MCF 10A (cell line): ENCODE data around the gene ISG15. TPM values are rescaled to one million over a fixed set of nuclear protein-coding genes. Genes with fewer than 3 reads are reported as not detected.

Source experiments
- BruUV-seq: library from RNA; stranded (reverse); fragments of 400-500 nt; replicated peaks from 2 replicates; lab custom pipeline; 2021; lab: Mats Ljungman, UMichigan
- CTCF ChIA-PET: fragments of 300-600 bp; sonication (Branson Sonifier 250); formaldehyde crosslinking; extraction: SDS; loops from one replicate; lab custom pipeline; 2021; ENCODE audit warnings: antibody characterized with exemption, inconsistent platforms; lab: Yijun Ruan, JAX
- POLR2A ChIA-PET: fragments of 300-600, 350-650 bp; sonication (Branson Sonifier 250); formaldehyde crosslinking; extraction: SDS; loops from one replicate; lab custom pipeline; 2020; ENCODE audit warnings: antibody characterized with exemption, inconsistent platforms; lab: Yijun Ruan, JAX
- DNase-seq: peaks from one replicate; pipeline ENCODE4 v3.0.0-alpha.2; 2018; ENCODE audit not compliant: unreplicated experiment
- H3K27ac Mint-ChIP-seq: one replicate; pipeline ENCODE4 v1.8.0; 2022; ENCODE audit warnings: mild to moderate bottlenecking, low read depth, mixed read lengths; ENCODE audit not compliant: unreplicated experiment
- H3K27me3 Mint-ChIP-seq: one replicate; pipeline ENCODE4 v1.8.0; 2022; ENCODE audit warnings: mixed read lengths; ENCODE audit not compliant: insufficient read depth, unreplicated experiment
- H3K36me3 Mint-ChIP-seq: one replicate; pipeline ENCODE4 v1.8.0; 2022; ENCODE audit warnings: mild to moderate bottlenecking, moderate library complexity, mixed read lengths; ENCODE audit not compliant: insufficient read depth, unreplicated experiment
- H3K4me1 Mint-ChIP-seq: one replicate; pipeline ENCODE4 v1.8.0; 2022; ENCODE audit warnings: mixed read lengths; ENCODE audit not compliant: insufficient read depth, unreplicated experiment
- H3K4me3 Mint-ChIP-seq: one replicate; pipeline ENCODE4 v1.8.0; 2022; ENCODE audit warnings: mild to moderate bottlenecking, moderate library complexity, mixed read lengths; ENCODE audit not compliant: unreplicated experiment
- H3K9me3 Mint-ChIP-seq: one replicate; pipeline ENCODE4 v1.8.0; 2022; ENCODE audit warnings: mixed read lengths; ENCODE audit not compliant: unreplicated experiment
- CTCF ChIP-seq: fragments of 200-600 bp; IDR thresholded peaks from one replicate; pipeline ENCODE4 v1.8.0; 2022; ENCODE audit warnings: antibody characterized with exemption, mild to moderate bottlenecking; ENCODE audit not compliant: unreplicated experiment
- intact Hi-C: fragments of 100-400 bp; cut with micrococcal nuclease; formaldehyde crosslinking; loops from 2 replicates; pipeline ENCODE4 v1.14.1; 2022
- total RNA-seq: library from RNA; stranded (reverse); gene quantifications from 2 replicates; pipeline ENCODE4 v1.2.3, GENCODE V29; 2022

ISG15 gene
- total RNA-seq, 1 experiment from 2014 or later: 7.4 TPM

GRCh38 chr1:1021010-1021919 lies 8.0 kb downstream of the ISG15 start:
- Mint-ChIP-seq H3K27ac (no peak overlapping the region), H3K27me3 (no peaks in the 10 kb centered on the region), H3K9me3 (no peaks in the 10 kb centered on the region), H3K4me1 (peaks cover 11% of the 10 kb centered on the region), H3K4me3 (peak overlapping the region; percentile 72), H3K36me3 (peaks cover 4% of the 10 kb centered on the region)
- peak; percentile 82 for DNase-seq
- BruUV-seq: TSS peak; percentile 23
- CTCF ChIA-PET: interaction anchor here (0.6 to 1.7 kb wide), 5 partner anchors 20 to 476 kb away, joined by 3 to 4 read pairs (median 3); no protein-coding TSS in a partner anchor
- intact Hi-C loops: no loop called here
- POLR2A ChIA-PET: interaction anchor here (0.6 to 1.5 kb wide), 12 partner anchors 8 to 639 kb away, joined by 3 to 8 read pairs (median 3); partner anchors contain the start of genes ISG15, NOC2L and UBE2J2
- no peak for TF ChIP-seq CTCF

GRCh38 chr1:1021920-1022259 lies 8.6 kb downstream of the ISG15 start:
- CTCF ChIA-PET: interaction anchor here (0.6 to 1.7 kb wide), 2 partner anchors 21 to 41 kb away, joined by 3 to 4 read pairs; no protein-coding TSS in a partner anchor
- H3K9me3 Mint-ChIP-seq: no peaks in the 10 kb centered on the region
- H3K36me3 Mint-ChIP-seq: peaks cover 4% of the 10 kb centered on the region
- no peak for TF ChIP-seq CTCF
- H3K4me3 Mint-ChIP-seq: peak overlapping the region; percentile 72
- H3K27ac Mint-ChIP-seq: no peak overlapping the region
- H3K4me1 Mint-ChIP-seq: peaks cover 11% of the 10 kb centered on the region
- BruUV-seq: no TSS peak
- intact Hi-C loops: loop anchor here (2.0 kb wide), 1 partner anchor 37 kb away; no protein-coding TSS in a partner anchor
- no peaks in the 10 kb centered on the region for H3K27me3 Mint-ChIP-seq
- POLR2A ChIA-PET: interaction anchor here (0.8 to 1.5 kb wide), 8 partner anchors 9 to 284 kb away, joined by 3 to 8 read pairs (median 3); partner anchors contain the start of genes ISG15, NOC2L and UBE2J2
- DNase-seq: peak; percentile 70

- intact Hi-C loops: loop anchor here (2.0 kb wide), 1 partner anchor 36 kb away; no protein-coding TSS in a partner anchor
- no peak overlapping the region for H3K27ac Mint-ChIP-seq
- H3K36me3 Mint-ChIP-seq: peaks cover 4% of the 10 kb centered on the region
- DNase-seq: no peak
- H3K9me3 Mint-ChIP-seq: no peaks in the 10 kb centered on the region
- BruUV-seq: no TSS peak
- TF ChIP-seq CTCF: no peak
- peaks cover 11% of the 10 kb centered on the region for H3K4me1 Mint-ChIP-seq
- ChIA-PET POLR2A (interaction anchor here (0.9 to 1.5 kb wide), 2 partner anchors 9 to 283 kb away, joined by 3 to 6 read pairs; partner anchors contain the start of gene ISG15), CTCF (interaction anchor here (0.6 to 1.7 kb wide), 3 partner anchors 15 to 46 kb away, joined by 3 to 4 read pairs (median 4); no protein-coding TSS in a partner anchor)
- H3K27me3 Mint-ChIP-seq: no peaks in the 10 kb centered on the region
- H3K4me3 Mint-ChIP-seq: peak overlapping the region; percentile 72
These were observed 9.2 kb downstream of the ISG15 start for GRCh38 chr1:1022302-1023009.
